Fibroblast of peridontal ligament (primary cell): Measurements from ENCODE around the gene FAM174C.

ENCODE experiments used
- DNase-seq: peaks from one replicate; pipeline ENCODE4 v3.0.0-alpha.2; 2010; ENCODE audit errors: extremely low read depth

Gene FAM174C

GRCh38 chr19:1321539-1321938 lies 46.2 kb downstream of the FAM174C start:
- no peak for DNase-seq

GRCh38 chr19:1322198-1322981 lies 47.1 kb downstream of the FAM174C start:
- no peak for DNase-seq

GRCh38 chr19:1324249-1324805 lies 49.0 kb downstream of the FAM174C start:
- DNase-seq = no peak

GRCh38 chr19:1324806-1325567 lies 49.7 kb downstream of the FAM174C start:
- DNase-seq = peak; percentile 78

GRCh38 chr19:1325568-1326294 lies 50.4 kb downstream of the FAM174C start:
- DNase-seq = no peak

- no peak for DNase-seq
These were observed 51.8 kb downstream of the FAM174C start for GRCh38 chr19:1327125-1327524.
